ENCODE measurements around the gene CYP3A7. TPM values are rescaled to one million over a fixed set of nuclear protein-coding genes. Genes with fewer than 3 reads are reported as not detected.
"Not testable (repeated sequence)": the region's sequence is repeated elsewhere in the genome, so short reads cannot be mapped to it uniquely, and the experiment has no call there.

The CYP3A7 gene
- total RNA-seq, 1 experiment from 2014 or later: not detected

GRCh38 chr7:99748846-99749579, 14.0 kb upstream of the CYP3A7 start:
- TF ChIP-seq CTCF (IDR thresholded peaks at IDR 0.05; ENCODE audit: insufficient read depth in 1 of 2, low read depth in 1 of 2, low read length in 1 of 2, severe bottlenecking in 1 of 2, unreplicated experiment in 1 of 2): no peak
- Histone ChIP-seq H3K36me3 (ENCODE audit: control insufficient read depth, insufficient read depth, low read length) (no peaks in the 10 kb centered on the region), H3K27me3 (replicated peaks; ENCODE audit: control insufficient read depth, insufficient read depth, low read length) (no peaks in the 10 kb centered on the region), H3K4me3 (ENCODE audit: low read depth, low read length) (no peak overlapping the region), H3K9me3 (no peaks in the 10 kb centered on the region), H3K4me1 (peaks cover 12% of the 10 kb centered on the region)
- peaks cover 17% of the 10 kb centered on the region for H3K4me1 Mint-ChIP-seq (ENCODE audit: low read depth, unreplicated experiment)
- H3K36me3 Mint-ChIP-seq (ENCODE audit: insufficient read depth, unreplicated experiment): no peaks in the 10 kb centered on the region
- no peak for DNase-seq
- intact Hi-C loops (cut with micrococcal nuclease; ENCODE audit: unreplicated experiment): no loop called here
- peaks cover 6% of the 10 kb centered on the region for H3K9me3 Mint-ChIP-seq (ENCODE audit: unreplicated experiment)
- ChIA-PET CTCF (no interaction called here), POLR2A (no interaction called here)
- peaks cover 4% of the 10 kb centered on the region for H3K27me3 Mint-ChIP-seq (ENCODE audit: insufficient read depth, unreplicated experiment)
- no peak overlapping the region for H3K4me3 Mint-ChIP-seq (ENCODE audit: unreplicated experiment)
- no peak overlapping the region for H3K27ac Mint-ChIP-seq (ENCODE audit: unreplicated experiment)
- BruUV-seq (replicated peaks): no TSS peak

- DNase-seq; H3K4me3 ChIP-seq (ENCODE audit: low read depth, low read length); H3K36me3 Mint-ChIP-seq (ENCODE audit: insufficient read depth, unreplicated experiment); H3K36me3 ChIP-seq (ENCODE audit: control insufficient read depth, insufficient read depth, low read length); H3K4me3 Mint-ChIP-seq (ENCODE audit: unreplicated experiment); H3K9me3 Mint-ChIP-seq (ENCODE audit: unreplicated experiment); POLR2A ChIA-PET; BruUV-seq (replicated peaks); H3K4me1 ChIP-seq; H3K27me3 ChIP-seq (replicated peaks; ENCODE audit: control insufficient read depth, insufficient read depth, low read length); intact Hi-C loops (cut with micrococcal nuclease; ENCODE audit: unreplicated experiment); H3K27ac Mint-ChIP-seq (ENCODE audit: unreplicated experiment); CTCF ChIA-PET; H3K9me3 ChIP-seq; H3K4me1 Mint-ChIP-seq (ENCODE audit: low read depth, unreplicated experiment); H3K27me3 Mint-ChIP-seq (ENCODE audit: insufficient read depth, unreplicated experiment): not testable (repeated sequence)
These were observed 11.9 kb upstream of the CYP3A7 start for GRCh38 chr7:99746915-99747314.

GRCh38 chr7:99745395-99745794, 10.4 kb upstream of the CYP3A7 start:
- H3K27me3 Mint-ChIP-seq (ENCODE audit: insufficient read depth, unreplicated experiment); H3K9me3 ChIP-seq; POLR2A ChIA-PET; H3K9me3 Mint-ChIP-seq (ENCODE audit: unreplicated experiment); DNase-seq; H3K36me3 ChIP-seq (ENCODE audit: control insufficient read depth, insufficient read depth, low read length); H3K27ac Mint-ChIP-seq (ENCODE audit: unreplicated experiment); BruUV-seq (replicated peaks); H3K27me3 ChIP-seq (replicated peaks; ENCODE audit: control insufficient read depth, insufficient read depth, low read length); H3K4me3 Mint-ChIP-seq (ENCODE audit: unreplicated experiment); H3K4me3 ChIP-seq (ENCODE audit: low read depth, low read length); CTCF ChIA-PET; H3K4me1 Mint-ChIP-seq (ENCODE audit: low read depth, unreplicated experiment); intact Hi-C loops (cut with micrococcal nuclease; ENCODE audit: unreplicated experiment); H3K36me3 Mint-ChIP-seq (ENCODE audit: insufficient read depth, unreplicated experiment); H3K4me1 ChIP-seq: not testable (repeated sequence)

GRCh38 chr7:99742737-99743394, 7.9 kb upstream of the CYP3A7 start:
- H3K9me3 ChIP-seq: no peaks in the 10 kb centered on the region
- Mint-ChIP-seq H3K9me3 (ENCODE audit: unreplicated experiment) (peaks cover 9% of the 10 kb centered on the region), H3K36me3 (ENCODE audit: insufficient read depth, unreplicated experiment) (no peaks in the 10 kb centered on the region), H3K27ac (ENCODE audit: unreplicated experiment) (no peak overlapping the region), H3K27me3 (ENCODE audit: insufficient read depth, unreplicated experiment) (peaks cover 4% of the 10 kb centered on the region), H3K4me3 (ENCODE audit: unreplicated experiment) (no peak overlapping the region), H3K4me1 (ENCODE audit: low read depth, unreplicated experiment) (no peaks in the 10 kb centered on the region)
- no peak for DNase-seq
- H3K4me1 ChIP-seq: no peaks in the 10 kb centered on the region
- ChIA-PET CTCF (no interaction called here), POLR2A (no interaction called here)
- intact Hi-C loops (cut with micrococcal nuclease; ENCODE audit: unreplicated experiment): no loop called here
- no peak for TF ChIP-seq CTCF (IDR thresholded peaks at IDR 0.05; ENCODE audit: insufficient read depth in 1 of 2, low read depth in 1 of 2, low read length in 1 of 2, severe bottlenecking in 1 of 2, unreplicated experiment in 1 of 2)
- BruUV-seq (replicated peaks): no TSS peak
- H3K27me3 ChIP-seq (replicated peaks; ENCODE audit: control insufficient read depth, insufficient read depth, low read length): no peaks in the 10 kb centered on the region
- H3K36me3 ChIP-seq (ENCODE audit: control insufficient read depth, insufficient read depth, low read length): no peaks in the 10 kb centered on the region
- H3K4me3 ChIP-seq (ENCODE audit: low read depth, low read length): no peak overlapping the region

Data from Caco-2 (cell line).